Measurements from ENCODE around the gene UNC5A.
A peak's percentile ranks its signal among the peaks of the same experiment; 100 is the strongest.
"Not testable (repeated sequence)": the region's sequence is repeated elsewhere in the genome, so short reads cannot be mapped to it uniquely, and the experiment has no call there.

Gene UNC5A

DNA sequence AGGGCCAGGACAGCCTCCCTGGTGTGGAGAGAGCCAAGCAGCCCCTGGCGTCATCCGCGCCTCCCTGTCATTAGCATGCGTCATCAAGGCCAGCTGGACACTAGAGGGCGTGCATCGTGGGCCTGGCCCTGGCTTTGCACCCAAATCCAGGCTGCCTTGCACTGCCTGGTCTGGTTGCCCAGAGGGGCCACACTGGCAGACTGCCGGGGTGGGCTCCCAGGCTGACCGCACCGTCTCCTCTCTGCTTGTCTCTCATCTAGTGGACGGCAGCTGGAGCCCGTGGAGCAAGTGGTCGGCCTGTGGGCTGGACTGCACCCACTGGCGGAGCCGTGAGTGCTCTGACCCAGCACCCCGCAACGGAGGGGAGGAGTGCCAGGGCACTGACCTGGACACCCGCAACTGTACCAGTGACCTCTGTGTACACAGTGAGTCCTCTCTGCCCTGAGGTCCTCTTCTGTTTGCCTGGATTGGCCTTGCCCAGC lies 59.8 kb downstream of the UNC5A start:
- Histone ChIP-seq H3K4me1 (ENCODE audit: control insufficient read depth, low read depth, low read length) (peaks cover 1% of the 10 kb centered on the region), H4K5ac (ENCODE audit: low read length) (no peak overlapping the region), H2BK5ac (ENCODE audit: low read length) (no peak overlapping the region), H2AK5ac (ENCODE audit: low read length) (no peak overlapping the region), H3K27me3 (ENCODE audit: insufficient read depth, low read length, poor library complexity) (no peaks in the 10 kb centered on the region), H3K27ac (ENCODE audit: low read depth, low read length) (no peak overlapping the region), H3K4me2 (ENCODE audit: low read length) (no peak overlapping the region), H3K79me2 (ENCODE audit: control insufficient read depth, insufficient read depth, low read length) (no peaks in the 10 kb centered on the region), H3K36me3 (ENCODE audit: control insufficient read depth, insufficient read depth, low read length) (no peaks in the 10 kb centered on the region), H3K4ac (ENCODE audit: low read depth, low read length) (no peak overlapping the region), H2BK15ac (replicated peaks; ENCODE audit: low read depth) (no peak overlapping the region), H3K23ac (ENCODE audit: low read length) (no peak overlapping the region), H3K79me1 (ENCODE audit: low read length) (no peaks in the 10 kb centered on the region), H3K18ac (ENCODE audit: low read length) (no peak overlapping the region), H2BK120ac (ENCODE audit: low read depth, low read length) (no peak overlapping the region), H3K9ac (ENCODE audit: low read length) (no peak overlapping the region), H3K4me3 (ENCODE audit: low read length) (no peak overlapping the region), H4K8ac (ENCODE audit: low read depth, low read length) (no peak overlapping the region), H3K56ac (ENCODE audit: low read length) (no peak overlapping the region)
- no CpG with 5 or more reads among the region's 17 CpGs for WGBS (ENCODE audit: extremely low coverage, insufficient coverage, low lambda C conversion rate)
- peak; percentile 70 for DNase-seq

DNA sequence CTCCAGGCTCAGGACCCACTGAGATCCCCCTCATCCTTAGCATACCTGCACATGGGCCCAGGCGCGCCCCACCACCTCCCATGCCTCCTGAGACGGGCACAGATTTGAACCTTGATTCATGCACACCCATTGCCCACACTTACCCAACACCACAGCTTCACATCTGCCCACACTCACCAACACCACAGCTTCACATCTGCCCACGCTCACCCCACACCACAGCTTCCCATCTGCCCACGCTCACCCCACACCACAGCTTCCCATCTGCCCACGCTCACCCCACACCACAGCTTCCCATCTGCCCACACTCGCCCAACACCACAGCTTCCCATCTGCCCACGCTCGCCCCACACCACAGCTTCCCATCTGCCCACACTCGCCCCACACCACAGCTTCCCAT lies 60.3 kb downstream of the UNC5A start:
- WGBS (ENCODE audit: extremely low coverage, insufficient coverage, low lambda C conversion rate), result no CpG with 5 or more reads among the region's 10 CpGs
- not testable (repeated sequence) for H4K5ac ChIP-seq (ENCODE audit: low read length)

DNA sequence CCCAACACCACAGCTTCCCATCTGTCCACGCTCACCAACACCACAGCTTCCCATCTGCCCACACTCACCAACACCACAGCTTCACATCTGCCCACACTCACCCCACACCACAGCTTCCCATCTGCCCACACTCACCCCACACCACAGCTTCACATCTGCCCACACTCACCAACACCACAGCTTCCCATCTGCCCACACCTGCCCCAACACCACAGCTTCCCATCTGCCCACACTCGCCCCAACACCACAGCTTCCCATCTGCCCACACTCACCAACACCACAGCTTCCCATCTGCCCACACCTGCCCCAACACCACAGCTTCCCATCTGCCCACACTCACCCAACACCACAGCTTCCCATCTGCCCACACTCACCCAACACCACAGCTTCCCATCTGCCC lies 62.2 kb downstream of the UNC5A start:
- not testable (repeated sequence) for H3K27ac ChIP-seq (ENCODE audit: low read depth, low read length); H3K4me1 ChIP-seq (ENCODE audit: control insufficient read depth, low read depth, low read length); H3K27me3 ChIP-seq (ENCODE audit: insufficient read depth, low read length, poor library complexity); DNase-seq; H4K8ac ChIP-seq (ENCODE audit: low read depth, low read length); H2AK5ac ChIP-seq (ENCODE audit: low read length); H3K4me3 ChIP-seq (ENCODE audit: low read length); H3K4ac ChIP-seq (ENCODE audit: low read depth, low read length); H3K79me2 ChIP-seq (ENCODE audit: control insufficient read depth, insufficient read depth, low read length); H2BK5ac ChIP-seq (ENCODE audit: low read length); H2BK15ac ChIP-seq (replicated peaks; ENCODE audit: low read depth); H3K4me2 ChIP-seq (ENCODE audit: low read length); H3K9ac ChIP-seq (ENCODE audit: low read length); H2BK120ac ChIP-seq (ENCODE audit: low read depth, low read length); H3K23ac ChIP-seq (ENCODE audit: low read length); H3K36me3 ChIP-seq (ENCODE audit: control insufficient read depth, insufficient read depth, low read length); H4K5ac ChIP-seq (ENCODE audit: low read length); H3K79me1 ChIP-seq (ENCODE audit: low read length); H3K18ac ChIP-seq (ENCODE audit: low read length); H3K56ac ChIP-seq (ENCODE audit: low read length)
- no CpG with 5 or more reads among the region's 2 CpGs for WGBS (ENCODE audit: extremely low coverage, insufficient coverage, low lambda C conversion rate)

More for the DNA sequence above, 60.3 kb downstream of the UNC5A start:
- not testable (repeated sequence) for H3K36me3 ChIP-seq (ENCODE audit: control insufficient read depth, insufficient read depth, low read length); H2BK120ac ChIP-seq (ENCODE audit: low read depth, low read length); H2BK15ac ChIP-seq (replicated peaks; ENCODE audit: low read depth); H3K27ac ChIP-seq (ENCODE audit: low read depth, low read length); H3K79me1 ChIP-seq (ENCODE audit: low read length); H3K27me3 ChIP-seq (ENCODE audit: insufficient read depth, low read length, poor library complexity); H4K8ac ChIP-seq (ENCODE audit: low read depth, low read length); H3K4me3 ChIP-seq (ENCODE audit: low read length); H3K4me2 ChIP-seq (ENCODE audit: low read length); H3K56ac ChIP-seq (ENCODE audit: low read length); H3K4me1 ChIP-seq (ENCODE audit: control insufficient read depth, low read depth, low read length); H2AK5ac ChIP-seq (ENCODE audit: low read length); H3K23ac ChIP-seq (ENCODE audit: low read length); H3K79me2 ChIP-seq (ENCODE audit: control insufficient read depth, insufficient read depth, low read length); H2BK5ac ChIP-seq (ENCODE audit: low read length); H3K4ac ChIP-seq (ENCODE audit: low read depth, low read length); H3K18ac ChIP-seq (ENCODE audit: low read length); H3K9ac ChIP-seq (ENCODE audit: low read length); DNase-seq

DNA sequence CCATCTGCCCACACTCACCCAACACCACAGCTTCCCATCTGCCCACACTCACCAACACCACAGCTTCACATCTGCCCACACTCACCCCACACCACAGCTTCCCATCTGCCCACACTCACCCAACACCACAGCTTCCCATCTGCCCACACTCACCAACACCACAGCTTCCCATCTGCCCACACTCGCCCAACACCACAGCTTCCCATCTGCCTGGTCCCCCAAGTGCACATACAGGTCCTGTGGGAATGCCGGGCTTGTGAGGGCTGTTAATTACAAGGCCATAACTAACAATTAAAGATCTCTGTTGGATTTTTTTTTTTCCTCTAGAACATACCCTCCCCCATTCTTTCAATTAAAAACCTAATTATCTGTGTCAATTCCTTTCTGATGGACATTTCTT lies 62.7 kb downstream of the UNC5A start:
- not testable (repeated sequence) for H2BK15ac ChIP-seq (replicated peaks; ENCODE audit: low read depth); H3K4me3 ChIP-seq (ENCODE audit: low read length); H4K8ac ChIP-seq (ENCODE audit: low read depth, low read length); H3K79me2 ChIP-seq (ENCODE audit: control insufficient read depth, insufficient read depth, low read length); DNase-seq; H2BK120ac ChIP-seq (ENCODE audit: low read depth, low read length); H3K27ac ChIP-seq (ENCODE audit: low read depth, low read length); H3K23ac ChIP-seq (ENCODE audit: low read length); H3K79me1 ChIP-seq (ENCODE audit: low read length); H3K27me3 ChIP-seq (ENCODE audit: insufficient read depth, low read length, poor library complexity); H3K36me3 ChIP-seq (ENCODE audit: control insufficient read depth, insufficient read depth, low read length); H2BK5ac ChIP-seq (ENCODE audit: low read length); H2AK5ac ChIP-seq (ENCODE audit: low read length); H3K4me1 ChIP-seq (ENCODE audit: control insufficient read depth, low read depth, low read length); H3K4ac ChIP-seq (ENCODE audit: low read depth, low read length); H3K9ac ChIP-seq (ENCODE audit: low read length); H3K18ac ChIP-seq (ENCODE audit: low read length); H3K4me2 ChIP-seq (ENCODE audit: low read length); H3K56ac ChIP-seq (ENCODE audit: low read length); H4K5ac ChIP-seq (ENCODE audit: low read length)
- WGBS (ENCODE audit: extremely low coverage, insufficient coverage, low lambda C conversion rate), result no CpG with 5 or more reads among the region's 2 CpGs

DNA sequence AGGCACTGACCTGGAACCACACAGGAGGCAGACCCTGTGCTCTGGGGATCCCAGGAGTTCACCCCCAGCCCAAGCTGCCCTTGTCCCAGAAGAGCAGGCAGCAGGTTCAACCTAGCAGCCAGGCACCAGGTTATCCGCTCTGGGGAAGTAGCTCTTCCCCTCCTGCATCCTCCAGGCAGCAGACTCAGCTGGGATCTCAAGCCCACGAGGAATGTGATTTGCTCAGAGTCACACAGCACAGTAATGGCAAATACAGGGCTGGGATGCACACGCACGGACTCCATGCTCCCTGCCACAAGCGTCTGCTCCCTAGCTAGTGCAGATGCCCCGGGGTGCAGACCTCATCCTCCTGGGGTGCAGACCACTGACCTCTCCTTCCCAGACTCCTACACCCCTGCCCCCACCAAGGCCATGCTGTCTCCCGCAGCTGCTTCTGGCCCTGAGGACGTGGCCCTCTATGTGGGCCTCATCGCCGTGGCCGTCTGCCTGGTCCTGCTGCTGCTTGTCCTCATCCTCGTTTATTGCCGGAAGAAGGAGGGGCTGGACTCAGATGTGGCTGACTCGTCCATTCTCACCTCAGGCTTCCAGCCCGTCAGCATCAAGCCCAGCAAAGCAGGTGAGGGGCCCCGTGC lies 63.3 kb downstream of the UNC5A start:
- no peak overlapping the region for H3K4ac ChIP-seq (ENCODE audit: low read depth, low read length)
- no peak overlapping the region for H2BK15ac ChIP-seq (replicated peaks; ENCODE audit: low read depth)
- no peak overlapping the region for H3K23ac ChIP-seq (ENCODE audit: low read length)
- H3K4me1 ChIP-seq (ENCODE audit: control insufficient read depth, low read depth, low read length), result no peaks in the 10 kb centered on the region
- no peak overlapping the region for H2BK5ac ChIP-seq (ENCODE audit: low read length)
- no peak overlapping the region for H4K8ac ChIP-seq (ENCODE audit: low read depth, low read length)
- H3K4me2 ChIP-seq (ENCODE audit: low read length), result no peak overlapping the region
- WGBS (ENCODE audit: extremely low coverage, insufficient coverage, low lambda C conversion rate), result no CpG with 5 or more reads among the region's 16 CpGs
- H3K27ac ChIP-seq (ENCODE audit: low read depth, low read length), result no peak overlapping the region
- H3K27me3 ChIP-seq (ENCODE audit: insufficient read depth, low read length, poor library complexity), result no peaks in the 10 kb centered on the region
- no peaks in the 10 kb centered on the region for H3K79me2 ChIP-seq (ENCODE audit: control insufficient read depth, insufficient read depth, low read length)
- no peak overlapping the region for H3K56ac ChIP-seq (ENCODE audit: low read length)
- H2BK120ac ChIP-seq (ENCODE audit: low read depth, low read length), result no peak overlapping the region
- no peaks in the 10 kb centered on the region for H3K79me1 ChIP-seq (ENCODE audit: low read length)
- no peak overlapping the region for H3K4me3 ChIP-seq (ENCODE audit: low read length)
- DNase-seq, result no peak
- no peak overlapping the region for H4K5ac ChIP-seq (ENCODE audit: low read length)
- H3K18ac ChIP-seq (ENCODE audit: low read length), result no peak overlapping the region
- no peaks in the 10 kb centered on the region for H3K36me3 ChIP-seq (ENCODE audit: control insufficient read depth, insufficient read depth, low read length)
- no peak overlapping the region for H2AK5ac ChIP-seq (ENCODE audit: low read length)
- H3K9ac ChIP-seq (ENCODE audit: low read length), result no peak overlapping the region

DNA sequence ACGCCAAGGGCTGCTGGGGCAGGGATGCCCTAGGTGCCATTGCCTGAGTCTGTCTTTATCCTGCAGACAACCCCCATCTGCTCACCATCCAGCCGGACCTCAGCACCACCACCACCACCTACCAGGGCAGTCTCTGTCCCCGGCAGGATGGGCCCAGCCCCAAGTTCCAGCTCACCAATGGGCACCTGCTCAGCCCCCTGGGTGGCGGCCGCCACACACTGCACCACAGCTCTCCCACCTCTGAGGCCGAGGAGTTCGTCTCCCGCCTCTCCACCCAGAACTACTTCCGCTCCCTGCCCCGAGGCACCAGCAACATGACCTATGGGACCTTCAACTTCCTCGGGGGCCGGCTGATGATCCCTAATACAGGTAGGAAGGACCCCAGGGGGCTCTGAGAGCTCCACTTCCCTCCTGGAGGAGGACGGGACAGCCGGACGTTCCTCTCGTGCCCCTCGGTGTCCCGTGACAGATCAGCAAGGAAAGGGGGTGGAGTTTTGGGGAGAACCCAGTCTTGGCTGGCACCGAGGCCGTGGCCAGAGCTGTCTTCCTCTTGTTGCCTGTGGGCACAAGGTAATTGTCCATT lies 63.9 kb downstream of the UNC5A start:
- H3K27me3 ChIP-seq (ENCODE audit: insufficient read depth, low read length, poor library complexity), result no peaks in the 10 kb centered on the region
- no CpG with 5 or more reads among the region's 20 CpGs for WGBS (ENCODE audit: extremely low coverage, insufficient coverage, low lambda C conversion rate)

More for the DNA sequence above, 63.9 kb downstream of the UNC5A start:
- H2BK120ac ChIP-seq (ENCODE audit: low read depth, low read length), result no peak overlapping the region
- H3K79me2 ChIP-seq (ENCODE audit: control insufficient read depth, insufficient read depth, low read length), result no peaks in the 10 kb centered on the region
- no peak overlapping the region for H3K18ac ChIP-seq (ENCODE audit: low read length)
- no peak overlapping the region for H3K23ac ChIP-seq (ENCODE audit: low read length)
- no peak overlapping the region for H3K56ac ChIP-seq (ENCODE audit: low read length)
- no peaks in the 10 kb centered on the region for H3K4me1 ChIP-seq (ENCODE audit: control insufficient read depth, low read depth, low read length)
- no peak overlapping the region for H3K4ac ChIP-seq (ENCODE audit: low read depth, low read length)
- H3K79me1 ChIP-seq (ENCODE audit: low read length), result no peaks in the 10 kb centered on the region
- H3K36me3 ChIP-seq (ENCODE audit: control insufficient read depth, insufficient read depth, low read length), result no peaks in the 10 kb centered on the region
- DNase-seq, result no peak
- H3K4me3 ChIP-seq (ENCODE audit: low read length), result no peak overlapping the region
- no peak overlapping the region for H3K9ac ChIP-seq (ENCODE audit: low read length)
- no peak overlapping the region for H3K27ac ChIP-seq (ENCODE audit: low read depth, low read length)
- no peak overlapping the region for H4K5ac ChIP-seq (ENCODE audit: low read length)
- H2AK5ac ChIP-seq (ENCODE audit: low read length), result no peak overlapping the region
- H4K8ac ChIP-seq (ENCODE audit: low read depth, low read length), result no peak overlapping the region
- H2BK5ac ChIP-seq (ENCODE audit: low read length), result no peak overlapping the region
- no peak overlapping the region for H2BK15ac ChIP-seq (replicated peaks; ENCODE audit: low read depth)
- no peak overlapping the region for H3K4me2 ChIP-seq (ENCODE audit: low read length)
